K562 (cell line): ENCODE data around the gene CAB39. TPM values are rescaled to one million over a fixed set of nuclear protein-coding genes. Genes with fewer than 3 reads are reported as not detected.

ENCODE experiments used
- MCM2 ChIP-seq: fragments of 450-650 bp; IDR thresholded peaks from 2 replicates; pipeline ENCODE4 v1.6.1; 2017; ENCODE audit warnings: low read depth, mild to moderate bottlenecking
- SMAD2 ChIP-seq: fragments of 150-350 bp; IDR thresholded peaks from 2 replicates; pipeline ENCODE4 v1.6.1; 2014; ENCODE audit warnings: low read depth, mild to moderate bottlenecking, low read length
- ZKSCAN3 ChIP-seq: fragments of 250-450 bp; sonication (Bioruptor Pico); IDR thresholded peaks from 2 replicates; pipeline ENCODE4 v1.4.0; 2020
- ZNF3 ChIP-seq: fragments of 250-450 bp; sonication (Bioruptor Pico); IDR thresholded peaks from 2 replicates; pipeline ENCODE4 v1.5.0; 2021; ENCODE audit warnings: mild to moderate bottlenecking, moderate library complexity
- ZNF318 ChIP-seq, 2 experiments: fragments of 450-650 bp; IDR thresholded peaks; 2 replicates each; pipeline ENCODE4 v1.6.1; 2016; ENCODE audit warnings: mild to moderate bottlenecking in 2 of 2, borderline replicate concordance in 1 of 2, low read depth in 1 of 2, moderate library complexity in 1 of 2
- polyA plus RNA-seq, 8 experiments: library from polyadenylated mRNA; depleted of rRNA in 4 of 8; stranded (reverse) in 5 of 8; unstranded in 3 of 8; fragments of >200 nt; fragmentation: Nextera tagmentation in 2 of 8; fragmentation: Illumina TruSeq in 1 of 8; extraction: Ambion mirVana in 2 of 8; extraction: Trizol in 1 of 8; gene quantifications; 2 replicates each; pipeline versions ENCODE4 v1.2.1 to v1.2.3, GENCODE V29; 2011 to 2014; ENCODE audit warnings: inconsistent platforms in 1 of 8, missing spikeins in 1 of 8
- total RNA-seq, 7 experiments: library from RNA; depleted of rRNA in 6 of 7; stranded (reverse); fragments of >200 nt in 6 of 7; fragmentation: Illumina TruSeq in 2 of 7; extraction: Trizol in 2 of 7; gene quantifications; 2 replicates each; pipeline versions ENCODE4 v1.2.1 to v1.2.3, GENCODE V29; 2011 to 2021; ENCODE audit warnings: low replicate concordance in 1 of 7

CAB39 gene
- total and polyA plus RNA-seq, 9 of the 15 experiments (the other 6 are each of a cell fraction or from before 2014, with no cell fraction given): 27.2 to 94.4 (median 70.1) TPM

- no peak for TF ChIP-seq ZNF318 (IDR thresholded peaks at IDR 0.05; ENCODE audit: borderline replicate concordance in 1 of 2, low read depth in 1 of 2)
- TF ChIP-seq SMAD2: no peak
- TF ChIP-seq ZKSCAN3 (CRISPR knock-in tag): no peak
- no peak for TF ChIP-seq ZNF3 (CRISPR knock-in tag)
- no peak for TF ChIP-seq MCM2
Observed at GRCh38 chr2:230811508-230811907, 98.9 kb downstream of the CAB39 start (continued).
